GM12878 (cell line): ENCODE measurements around the gene RPL13A.

Experiments used
- CREB1 ChIP-seq: IDR thresholded peaks from 2 replicates; pipeline ENCODE4 v1.6.1; 2012; ENCODE audit warnings: low read depth, mild to moderate bottlenecking, inconsistent platforms
- EP300 ChIP-seq, 2 experiments: fragments of 150-350 bp in 1 of 2; IDR thresholded peaks; 2 replicates each; pipeline ENCODE4 v1.6.1; 2011 to 2012; ENCODE audit warnings: low read depth in 2 of 2, low read length in 2 of 2, borderline replicate concordance in 1 of 2, improper control_type of control experiment in 1 of 2, inconsistent platforms in 1 of 2; ENCODE audit not compliant: control insufficient read depth in 1 of 2
- JUND ChIP-seq: IDR thresholded peaks from 2 replicates; pipeline ENCODE4 v1.6.1; 2012; ENCODE audit warnings: low read depth, mild to moderate bottlenecking, low read length, improper control_type of control experiment, moderate library complexity
- TCF12 ChIP-seq: IDR thresholded peaks from 2 replicates; pipeline ENCODE4 v1.6.1; 2011; ENCODE audit warnings: low read depth, mild to moderate bottlenecking, low read length

- TF ChIP-seq JUND (no peak), EP300 (IDR thresholded peaks at IDR 0.05; ENCODE audit: borderline replicate concordance in 1 of 2, control insufficient read depth in 1 of 2, low read depth in 2 of 2, low read length in 2 of 2) (no peak), CREB1 (no peak), TCF12 (no peak)
Measured at GRCh38 chr19:49524812-49525455, 37.5 kb downstream of the RPL13A start.
